NCI-H2171 treated with DMSO at 0.1 percent for 48 hours (cell line): Measurements from ENCODE around the gene PPP1R9B.

Experiments
- DNase-seq: peaks from one replicate; lab custom pipeline; 2025; lab: John Stamatoyannopoulos, UW

PPP1R9B gene

GRCh38 chr17:50187394-50187725, 36.9 kb upstream of the PPP1R9B start:
- no peak for DNase-seq

GRCh38 chr17:50186661-50187393, 36.4 kb upstream of the PPP1R9B start:
- DNase-seq = no peak

GRCh38 chr17:50185631-50186471, 35.4 kb upstream of the PPP1R9B start:
- DNase-seq = no peak

DNA sequence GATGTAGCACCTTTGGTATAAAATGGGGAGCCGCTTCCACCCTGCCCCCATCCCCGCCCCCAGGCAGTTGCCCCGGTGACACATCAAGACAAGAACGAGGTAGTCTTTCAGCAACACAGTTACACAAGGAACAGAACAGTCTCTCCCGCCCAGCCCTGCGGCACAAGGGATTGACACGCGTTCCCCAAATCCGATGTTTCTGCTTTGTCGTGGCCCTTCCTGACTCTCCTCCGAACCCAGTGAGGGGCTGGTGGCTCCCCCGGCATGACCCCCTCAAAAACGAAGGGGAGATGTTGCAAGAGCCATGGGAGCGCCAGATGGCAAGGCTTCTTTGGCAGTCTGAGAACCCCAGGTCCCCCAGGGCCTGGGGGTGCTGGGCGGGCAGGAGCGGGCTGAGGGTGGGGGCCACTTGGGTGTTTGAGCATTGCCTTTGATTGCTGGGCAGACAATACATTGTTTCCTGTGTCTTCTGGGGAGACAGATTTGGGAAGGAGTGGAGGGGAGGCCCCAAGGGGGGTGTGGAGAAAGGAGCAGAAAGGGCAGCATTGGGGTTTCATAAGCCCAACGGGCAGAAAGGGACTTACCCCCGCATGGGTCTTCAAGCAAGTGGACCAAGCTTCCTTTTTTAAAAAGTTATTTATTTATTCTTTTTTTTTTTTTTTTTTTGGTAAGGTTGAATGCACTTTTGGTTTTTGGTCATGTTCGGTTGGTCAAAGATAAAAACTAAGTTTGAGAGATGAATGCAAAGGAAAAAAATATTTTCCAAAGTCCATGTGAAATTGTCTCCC, 34.3 kb upstream of the PPP1R9B start:
- peak; percentile 63 for DNase-seq

GRCh38 chr17:50184064-50184463, 33.6 kb upstream of the PPP1R9B start:
- peak; percentile 41 for DNase-seq

- DNase-seq = no peak
These were observed 33.0 kb upstream of the PPP1R9B start for GRCh38 chr17:50183421-50183994.

DNA sequence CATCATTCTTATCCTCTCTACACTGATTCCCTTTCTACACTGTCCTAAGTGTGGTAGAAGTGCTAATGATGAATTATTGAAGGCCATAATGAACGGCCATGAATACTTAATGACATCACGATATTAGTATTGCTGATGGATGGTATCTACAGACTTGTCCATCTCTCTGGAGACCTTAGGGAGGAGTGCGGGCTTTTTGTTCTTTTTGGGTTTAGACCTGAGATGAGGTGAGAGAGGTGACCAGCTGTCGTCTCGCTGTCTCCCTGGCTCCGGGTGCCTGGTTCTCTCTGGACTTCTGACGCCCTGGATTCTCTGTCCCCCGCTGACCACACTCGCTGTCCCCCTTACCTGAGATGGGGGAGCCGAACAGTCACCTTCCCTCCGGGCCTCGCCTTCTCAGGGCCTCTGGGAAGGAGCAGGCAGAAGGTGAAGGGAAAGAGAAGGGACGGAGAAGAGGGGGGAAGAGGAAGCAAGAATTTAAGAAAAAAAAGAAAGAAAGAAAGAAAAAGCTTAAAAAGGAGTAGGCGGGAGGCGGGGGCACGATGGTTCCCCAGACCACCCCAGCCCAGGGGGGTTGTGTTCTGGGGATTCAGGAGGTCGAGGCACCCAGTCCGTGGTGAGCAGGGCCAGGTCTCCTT, 32.4 kb upstream of the PPP1R9B start:
- DNase-seq = no peak

GRCh38 chr17:50181591-50182560, 31.4 kb upstream of the PPP1R9B start:
- no peak for DNase-seq

DNA sequence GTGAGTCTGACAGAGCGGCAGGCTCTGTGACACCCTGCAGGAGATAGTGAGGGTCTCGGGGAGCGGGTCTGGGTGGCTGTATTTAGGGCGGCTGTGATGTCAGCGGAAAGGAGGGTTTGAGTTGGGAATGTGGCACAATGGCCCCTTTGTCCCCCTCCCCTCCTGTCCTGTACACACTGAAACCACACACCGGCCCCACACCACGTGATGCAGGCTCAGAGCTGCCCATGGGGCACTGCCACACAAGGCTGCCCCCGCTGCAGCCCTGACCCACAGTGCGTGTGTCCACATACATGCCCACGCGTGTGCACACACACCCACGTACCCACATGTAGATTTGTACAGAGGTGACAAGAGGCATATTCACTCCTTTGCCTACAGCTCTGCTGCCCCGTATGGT, 30.7 kb upstream of the PPP1R9B start:
- DNase-seq = no peak

GRCh38 chr17:50180620-50181019, 30.1 kb upstream of the PPP1R9B start:
- no peak for DNase-seq

GRCh38 chr17:50180111-50180510, 29.6 kb upstream of the PPP1R9B start:
- no peak for DNase-seq

GRCh38 chr17:50177983-50178834, 27.7 kb upstream of the PPP1R9B start:
- peak; percentile 57 for DNase-seq

- no peak for DNase-seq
These were observed 27.0 kb upstream of the PPP1R9B start for GRCh38 chr17:50177476-50177875.

- DNase-seq = no peak
These were observed 26.3 kb upstream of the PPP1R9B start for GRCh38 chr17:50176559-50177357.

DNA sequence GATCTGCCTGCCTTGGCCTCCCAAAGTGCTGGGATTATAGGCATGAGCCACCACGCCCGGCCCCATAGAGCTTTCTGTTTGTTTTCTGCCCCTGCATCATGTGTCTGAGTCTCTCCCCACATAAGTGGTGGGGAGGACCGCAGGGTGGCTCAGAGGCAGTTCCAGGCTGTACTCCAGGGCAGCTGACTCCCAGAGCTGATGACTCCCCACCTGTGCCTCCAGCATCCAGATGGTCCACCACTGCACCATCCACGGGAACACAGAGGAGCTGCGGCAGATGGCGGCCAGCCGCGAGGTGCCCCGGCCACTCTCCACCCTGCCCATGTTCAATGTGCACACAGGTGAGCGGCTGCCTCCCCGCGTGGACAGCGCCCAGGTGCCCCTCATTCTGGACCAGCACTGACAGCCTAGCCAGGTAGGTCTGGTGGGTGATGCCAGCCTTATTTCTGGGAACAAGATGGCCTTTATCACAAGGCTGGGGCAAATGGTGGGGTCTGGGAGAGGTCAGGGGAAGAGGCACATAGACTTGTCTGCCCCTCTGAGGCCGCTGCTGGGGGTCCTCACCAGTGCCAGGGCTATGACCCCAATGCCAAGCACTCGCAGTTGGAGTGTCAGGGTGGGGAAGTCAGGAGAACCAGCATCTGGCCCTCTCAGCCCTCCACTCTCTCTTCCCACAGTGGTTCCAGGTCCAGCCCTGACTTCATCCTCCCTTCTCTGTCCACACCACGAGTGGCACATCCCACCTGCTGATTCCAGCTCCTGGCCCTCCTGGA, 24.7 kb upstream of the PPP1R9B start:
- DNase-seq = peak; percentile 84

GRCh38 chr17:50174444-50174843, 24.0 kb upstream of the PPP1R9B start:
- DNase-seq = no peak

DNA sequence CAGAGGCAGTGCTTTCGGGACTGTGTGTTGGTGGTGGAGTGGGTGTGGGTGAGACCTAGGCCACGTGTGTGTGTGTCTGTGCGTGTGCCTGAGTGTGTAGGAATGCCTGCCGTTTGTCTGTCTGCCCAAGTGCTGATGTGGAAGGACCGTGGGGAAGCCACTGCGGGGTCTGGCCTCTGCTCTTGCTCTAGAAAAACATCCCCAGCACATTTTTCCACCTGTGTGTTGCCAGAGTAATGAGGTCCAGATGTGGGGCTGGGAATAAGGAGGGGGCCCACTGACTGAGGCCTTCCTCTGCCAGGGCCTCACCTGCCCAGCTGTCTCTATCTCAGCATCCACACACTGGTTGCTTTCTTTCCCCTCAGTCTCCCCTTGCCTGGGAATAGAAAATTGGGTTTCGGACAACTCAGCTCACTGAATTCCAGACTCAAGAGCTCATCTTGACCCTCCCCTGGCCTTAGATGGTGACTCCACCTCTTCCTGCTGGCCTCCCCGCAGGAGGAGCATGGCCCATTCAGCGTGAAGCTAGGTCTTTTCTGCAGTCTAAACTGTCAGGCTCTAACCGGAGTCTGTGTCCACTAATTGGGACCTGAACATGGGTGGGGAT, 23.0 kb upstream of the PPP1R9B start:
- no peak for DNase-seq

GRCh38 chr17:50172936-50173334, 22.5 kb upstream of the PPP1R9B start:
- no peak for DNase-seq
